ENCODE data around the gene PNPLA5.
"Not testable (repeated sequence)": the region's sequence is repeated elsewhere in the genome, so short reads cannot be mapped to it uniquely, and the experiment has no call there.

The PNPLA5 gene

GRCh38 chr22:43891360-43892182 lies at the start of gene PNPLA5:
Gene PNPLA5 (minus strand): TSS chr22:43892013. CDS start chr22:43891880, 133 bp downstream.
- DNase-seq (ENCODE audit: low read depth): no peak

DNA sequence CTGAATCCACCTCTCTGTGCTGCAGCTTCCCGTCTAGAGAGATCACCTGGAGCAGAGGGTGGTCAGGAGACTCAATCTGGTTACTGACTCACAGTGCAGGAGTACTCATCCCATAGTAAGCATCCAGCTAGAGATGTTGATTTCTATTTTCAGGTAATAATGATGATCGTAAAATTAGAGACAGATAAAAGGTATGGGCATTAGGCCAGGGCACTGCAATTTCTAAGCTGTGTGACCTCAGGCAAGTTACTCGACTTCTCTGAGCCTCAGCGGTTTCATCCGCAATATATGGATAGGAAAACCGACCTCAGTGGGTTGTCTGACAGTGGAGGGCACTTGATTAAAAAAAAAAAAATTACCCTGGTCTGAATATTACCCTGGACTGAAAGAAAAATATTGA lies 49.6 kb upstream of the PNPLA5 start:
- DNase-seq (ENCODE audit: low read depth): no peak

DNA sequence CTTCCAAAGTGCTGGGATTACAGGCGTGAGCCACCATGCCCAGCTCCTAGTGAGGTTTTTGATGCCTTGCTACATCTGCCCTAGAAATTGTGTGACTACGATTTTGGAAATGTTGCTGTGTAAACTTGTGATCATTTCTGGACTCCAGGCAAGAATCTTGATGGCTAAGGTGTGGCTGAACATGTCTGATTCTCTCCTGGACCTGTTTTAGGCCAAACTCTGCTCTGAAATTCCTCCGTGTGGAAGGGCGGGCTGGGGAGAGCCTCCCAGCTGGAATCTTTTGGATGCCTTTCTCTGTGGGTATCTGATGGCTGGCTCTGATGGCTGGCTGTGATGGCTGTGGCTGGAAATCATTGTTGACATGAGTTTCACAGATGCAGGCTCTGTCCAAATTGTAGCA lies 40.0 kb upstream of the PNPLA5 start:
- DNase-seq (ENCODE audit: low read depth): no peak

DNA sequence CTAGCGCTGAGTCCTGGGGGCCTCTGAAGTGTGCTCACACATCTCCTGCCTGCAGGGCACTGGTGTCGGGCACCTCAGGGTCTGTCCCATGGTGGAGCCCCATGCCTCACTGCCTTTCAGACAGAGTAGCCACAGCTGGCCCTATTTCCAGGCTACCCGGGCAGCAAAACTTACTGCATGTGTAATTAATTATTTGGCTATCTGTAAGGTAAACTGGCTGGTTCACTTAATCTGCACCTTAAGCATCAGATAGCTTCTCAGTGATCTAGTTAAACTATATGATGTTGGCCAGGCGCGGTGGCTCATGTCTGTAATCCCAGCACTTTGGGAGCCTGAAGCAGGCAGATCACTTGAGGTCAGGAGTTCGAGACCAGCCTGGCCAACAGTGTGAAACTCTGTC lies 37.1 kb upstream of the PNPLA5 start:
- no peak for DNase-seq (ENCODE audit: low read depth)

GRCh38 chr22:43928468-43928867 lies 36.7 kb upstream of the PNPLA5 start:
- DNase-seq (ENCODE audit: low read depth): no peak

- DNase-seq (ENCODE audit: low read depth): no peak
Observed at GRCh38 chr22:43926349-43926710, 34.5 kb upstream of the PNPLA5 start.

DNA sequence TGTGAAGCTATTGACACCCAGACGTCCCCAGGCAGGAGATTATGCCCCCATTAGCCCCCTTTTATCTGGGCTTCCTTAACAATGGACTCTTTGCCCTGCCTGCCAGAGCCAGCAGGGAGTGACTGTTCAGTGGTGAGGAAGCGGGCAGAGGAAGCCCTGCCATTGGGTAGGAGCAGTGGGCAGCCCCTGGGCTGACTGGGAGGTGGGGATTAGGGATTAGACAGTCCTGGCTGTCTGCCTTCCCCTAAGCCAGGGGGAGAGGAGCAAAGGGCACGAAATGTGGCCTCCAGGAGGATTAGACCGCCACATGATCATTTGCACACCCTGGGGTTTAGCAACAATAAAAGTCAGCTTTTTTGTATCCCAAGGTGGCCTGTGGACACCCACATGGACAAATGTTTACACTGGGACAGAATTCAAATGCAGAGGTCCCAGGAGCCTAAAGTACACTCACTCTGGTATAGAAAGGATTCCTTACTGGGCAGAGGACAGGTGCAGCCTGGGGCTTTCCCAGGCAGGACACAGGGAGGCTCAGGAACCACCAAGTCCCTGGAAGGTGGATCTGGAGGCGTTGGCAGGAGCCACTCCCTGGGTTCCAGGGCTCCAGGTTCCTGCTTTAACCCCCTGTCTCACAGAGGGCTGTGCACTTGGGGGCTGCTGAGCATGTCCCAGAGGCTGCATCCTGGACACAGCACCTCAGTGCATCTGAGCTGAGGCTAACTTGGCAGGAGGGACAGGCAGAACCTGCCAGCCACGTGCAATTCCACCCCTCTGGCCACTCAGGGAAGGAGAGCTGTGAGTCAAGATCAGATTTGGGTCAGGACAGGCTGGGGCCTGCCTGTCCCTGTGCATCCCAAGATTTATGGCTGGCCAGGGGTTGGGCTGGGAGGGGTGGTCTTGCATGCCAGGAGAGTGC lies 33.9 kb upstream of the PNPLA5 start:
- DNase-seq (ENCODE audit: low read depth): no peak

- DNase-seq (ENCODE audit: low read depth): no peak
Observed at GRCh38 chr22:43924877-43925276, 33.1 kb upstream of the PNPLA5 start.

- peak; percentile 67 for DNase-seq (ENCODE audit: low read depth)
Observed at GRCh38 chr22:43923631-43924464, 32.0 kb upstream of the PNPLA5 start, which contains the start of gene PNPLA3. Gene PNPLA3 (plus strand): TSS chr22:43923805. CDS start chr22:43923912, 107 bp downstream.

DNA sequence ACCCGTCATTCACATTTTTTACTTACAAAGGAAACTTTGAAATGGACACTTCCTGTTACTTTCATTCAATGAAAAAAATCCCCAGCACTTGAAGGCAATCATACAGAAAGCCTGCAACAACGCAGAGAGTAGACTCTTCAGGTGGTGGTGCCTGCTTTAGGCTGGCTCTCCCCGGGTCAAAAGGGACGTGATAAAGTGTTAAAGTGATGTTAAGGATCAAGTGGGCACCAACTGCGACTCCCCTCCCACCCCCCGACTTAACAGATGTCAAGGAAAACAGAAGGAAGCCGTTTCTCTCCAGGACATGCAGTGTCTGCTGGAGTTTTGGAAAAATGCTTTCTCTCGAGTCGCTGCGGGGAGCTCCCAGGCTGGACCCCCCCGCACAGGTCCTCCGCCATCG lies 31.4 kb upstream of the PNPLA5 start:
- DNase-seq (ENCODE audit: low read depth): no peak

GRCh38 chr22:43922123-43922522 lies 30.3 kb upstream of the PNPLA5 start:
- DNase-seq (ENCODE audit: low read depth): no peak

GRCh38 chr22:43921370-43921769 lies 29.6 kb upstream of the PNPLA5 start:
- no peak for DNase-seq (ENCODE audit: low read depth)

GRCh38 chr22:43919106-43919973 lies 27.5 kb upstream of the PNPLA5 start:
- no peak for DNase-seq (ENCODE audit: low read depth)

DNA sequence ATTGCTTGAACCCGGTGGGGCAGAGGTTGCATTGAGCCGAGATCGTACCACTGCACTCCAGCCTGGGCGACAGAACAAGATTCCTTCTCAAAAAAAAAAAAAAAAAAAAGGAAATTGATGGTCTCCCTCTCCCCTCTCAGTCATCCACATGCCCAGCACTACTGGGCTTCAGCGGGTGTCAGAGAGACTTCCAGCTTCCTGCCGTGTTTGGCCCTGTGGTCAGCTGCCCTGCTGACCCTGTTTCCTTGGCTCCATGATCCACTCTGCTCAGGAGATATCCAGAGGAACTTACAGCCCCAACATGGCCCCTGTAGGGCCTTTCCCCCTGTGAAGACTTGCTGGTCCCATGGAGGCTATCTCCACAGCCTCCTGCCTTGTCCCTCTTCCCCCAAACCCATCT lies 25.7 kb upstream of the PNPLA5 start:
- DNase-seq (ENCODE audit: low read depth): no peak

GRCh38 chr22:43911351-43911750 lies 19.5 kb upstream of the PNPLA5 start:
- DNase-seq (ENCODE audit: low read depth): no peak

- DNase-seq (ENCODE audit: low read depth): no peak
Observed at GRCh38 chr22:43910178-43910695, 18.4 kb upstream of the PNPLA5 start.

DNA sequence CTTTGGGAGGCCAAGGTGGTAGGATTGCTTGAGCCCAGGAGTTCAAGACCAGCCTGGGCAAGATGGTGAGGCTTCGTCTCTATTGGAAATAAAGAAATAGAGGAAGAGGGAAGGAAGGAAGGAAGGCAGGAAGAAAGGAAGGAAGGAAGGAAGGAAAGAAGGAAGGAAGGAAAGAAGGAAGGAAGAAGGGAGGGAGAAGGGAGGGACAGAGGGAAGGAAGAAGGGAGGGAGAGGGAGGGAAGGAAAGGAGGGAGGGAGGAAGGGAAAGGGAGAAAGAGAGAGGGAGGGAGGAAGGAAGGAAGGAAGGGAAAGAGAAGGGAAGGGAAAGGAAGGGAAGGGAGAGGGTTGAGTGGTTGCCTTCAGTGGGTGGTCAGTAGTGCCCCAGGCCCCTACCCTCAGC lies 17.9 kb upstream of the PNPLA5 start:
- DNase-seq (ENCODE audit: low read depth): no peak

- DNase-seq (ENCODE audit: low read depth): no peak
Observed at GRCh38 chr22:43905681-43906080, 13.9 kb upstream of the PNPLA5 start.

DNA sequence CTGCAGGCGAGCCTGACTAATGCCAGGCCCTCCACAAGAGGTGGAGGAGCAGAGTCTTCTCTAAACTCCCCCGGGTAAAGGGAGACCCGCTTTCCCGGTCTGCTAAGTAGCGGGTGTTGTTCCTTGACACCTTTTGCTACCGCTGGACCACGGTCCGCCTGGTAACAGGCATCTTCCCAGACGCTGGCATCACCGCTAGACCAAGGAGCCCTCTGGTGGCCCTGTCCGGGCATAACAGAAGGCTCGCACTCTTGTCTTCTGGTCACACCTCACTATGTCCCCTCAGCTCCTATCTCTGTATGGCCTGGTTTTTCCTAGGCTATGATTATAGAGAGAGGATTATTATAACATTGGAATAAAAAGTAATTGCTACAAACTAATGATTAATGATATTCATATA lies 12.6 kb upstream of the PNPLA5 start:
- DNase-seq (ENCODE audit: low read depth): not testable (repeated sequence)

- not testable (repeated sequence) for DNase-seq (ENCODE audit: low read depth)
Observed at GRCh38 chr22:43903033-43903432, 11.2 kb upstream of the PNPLA5 start.
